GM12878 (cell line): ENCODE results near the gene ZNF814. TPM values are rescaled to one million over a fixed set of nuclear protein-coding genes. Genes with fewer than 3 reads are reported as not detected.

ENCODE experiments used
- ATF3 ChIP-seq: IDR thresholded peaks from 2 replicates; pipeline ENCODE4 v1.6.1; 2011; ENCODE audit warnings: low read depth, mild to moderate bottlenecking, low read length, moderate library complexity, borderline replicate concordance; ENCODE audit errors: extremely low read depth
- BACH1 ChIP-seq: fragments of 450-650 bp; IDR thresholded peaks from 2 replicates; pipeline ENCODE4 v1.6.1; 2017; ENCODE audit warnings: mild to moderate bottlenecking, borderline replicate concordance
- BCL11A ChIP-seq: IDR thresholded peaks from 2 replicates; pipeline ENCODE4 v1.6.1; 2011; ENCODE audit warnings: low read depth, low read length
- BHLHE40 ChIP-seq, 2 experiments: fragments of 450-650 bp in 1 of 2; IDR thresholded peaks; 2 replicates each; pipeline ENCODE4 v1.6.1; 2011 to 2017; ENCODE audit warnings: low read depth in 2 of 2, borderline replicate concordance in 1 of 2, improper control_type of control experiment in 1 of 2, low read length in 1 of 2, mild to moderate bottlenecking in 1 of 2
- CREB1 ChIP-seq: IDR thresholded peaks from 2 replicates; pipeline ENCODE4 v1.6.1; 2012; ENCODE audit warnings: low read depth, mild to moderate bottlenecking, inconsistent platforms
- EGR1 ChIP-seq, 2 experiments: IDR thresholded peaks; 1 replicate in 1 of 2; 2 replicates in 1 of 2; pipeline ENCODE4 v1.6.1; 2011 to 2012; ENCODE audit warnings: low read depth in 2 of 2, low read length in 2 of 2, borderline replicate concordance in 1 of 2, mild to moderate bottlenecking in 1 of 2, moderate library complexity in 1 of 2
- HCFC1 ChIP-seq: fragments of 150-350 bp; IDR thresholded peaks from 2 replicates; pipeline ENCODE4 v1.6.1; 2014; ENCODE audit warnings: low read length
- IKZF2 ChIP-seq, 2 experiments: fragments of 450-650 bp; IDR thresholded peaks; 2 replicates each; pipeline ENCODE4 v1.6.1; 2017; ENCODE audit warnings: mild to moderate bottlenecking in 2 of 2, moderate library complexity in 2 of 2
- JUNB ChIP-seq: IDR thresholded peaks from 2 replicates; pipeline ENCODE4 v1.6.1; 2016; ENCODE audit warnings: antibody characterized with exemption, mild to moderate bottlenecking
- KDM1A ChIP-seq: fragments of 200-600 bp; sonication (generic); IDR thresholded peaks from 2 replicates; pipeline ENCODE4 v1.6.1; 2016; ENCODE audit warnings: borderline replicate concordance
- LARP7 ChIP-seq: fragments of 450-650 bp; IDR thresholded peaks from 2 replicates; pipeline ENCODE4 v1.6.1; 2017; ENCODE audit warnings: mild to moderate bottlenecking
- MAX ChIP-seq: IDR thresholded peaks from 2 replicates; pipeline ENCODE4 v1.6.1; 2012; ENCODE audit warnings: low read depth, low read length, improper control_type of control experiment
- NFYB ChIP-seq: IDR thresholded peaks from 2 replicates; pipeline ENCODE4 v1.6.1; 2011; ENCODE audit warnings: low read depth, mild to moderate bottlenecking, low read length, improper control_type of control experiment, moderate library complexity; ENCODE audit not compliant: insufficient read depth
- POLR2A ChIP-seq: IDR thresholded peaks from 2 replicates; pipeline ENCODE4 v1.6.1; 2011; ENCODE audit warnings: low read depth, mild to moderate bottlenecking, low read length
- PRDM15 ChIP-seq: fragments of 450-650 bp; formaldehyde crosslinking; IDR thresholded peaks from 2 replicates; pipeline ENCODE4 v1.4.0; 2020; ENCODE audit warnings: mild to moderate bottlenecking, moderate library complexity
- USF2 ChIP-seq: IDR thresholded peaks from 2 replicates; pipeline ENCODE4 v1.6.1; 2011; ENCODE audit warnings: low read depth, low read length, improper control_type of control experiment, borderline replicate concordance
- YY1 ChIP-seq: IDR thresholded peaks from 2 replicates; pipeline ENCODE4 v1.6.1; 2011; ENCODE audit warnings: low read depth, mild to moderate bottlenecking, low read length
- ZNF207 ChIP-seq: fragments of 450-650 bp; IDR thresholded peaks from 2 replicates; pipeline ENCODE4 v1.6.1; 2014; ENCODE audit warnings: antibody characterized with exemption, mild to moderate bottlenecking, borderline replicate concordance
- polyA plus RNA-seq, 11 experiments: library from polyadenylated mRNA; depleted of rRNA in 4 of 11; unstranded in 6 of 11; stranded (reverse) in 5 of 11; fragments of >200 nt; fragmentation: Nextera tagmentation in 4 of 11; fragmentation: Illumina TruSeq in 1 of 11; extraction: Ambion mirVana in 4 of 11; extraction: Trizol in 1 of 11; gene quantifications; 1 replicate in 1 of 11; 2 replicates in 10 of 11; pipeline versions ENCODE4 v1.2.1 to v1.2.3, GENCODE V29; 2011 to 2016; ENCODE audit warnings: inconsistent platforms in 2 of 11, missing spikeins in 2 of 11, low read depth in 1 of 11
- total RNA-seq, 4 experiments: library from RNA; depleted of rRNA in 3 of 4; stranded (reverse); fragments of >200 nt in 3 of 4; fragmentation: Illumina TruSeq in 1 of 4; extraction: Trizol in 1 of 4; gene quantifications; 2 replicates each; pipeline versions ENCODE4 v1.2.1 to v1.2.3, GENCODE V29; 2013 to 2021
- TF ChIP-seq, protein P1 (sequence below): fragments of 450-650 bp; formaldehyde crosslinking; IDR thresholded peaks from 2 replicates; pipeline ENCODE4 v1.5.0; 2022; ENCODE audit warnings: mild to moderate bottlenecking, missing genetic modification characterization
- TF ChIP-seq, protein P2 (sequence below): fragments of 450-650 bp; IDR thresholded peaks from 2 replicates; pipeline ENCODE4 v1.6.1; 2017; ENCODE audit warnings: low read depth, mild to moderate bottlenecking, moderate library complexity

The ZNF814 gene
- total and polyA plus RNA-seq, 10 of the 15 experiments (the other 5 are each of a cell fraction or from before 2014, with no cell fraction given), result 10.9 to 31.0 (median 21.6) TPM

GRCh38 chr19:57888560-57889231, at the start of gene ZNF814 (continued):
- TF ChIP-seq CREB1 (peak; percentile 85), ATF3 (peak; percentile 71; the same call in 1 of the 2 replicates), BCL11A (no peak), USF2 (peak; percentile 73), PRDM15 (CRISPR knock-in tag) (no peak), EGR1 (IDR thresholded peaks at IDR 0.05; ENCODE audit: borderline replicate concordance in 1 of 2, low read depth in 2 of 2, low read length in 2 of 2) (no peak), HCFC1 (peak; percentile 85), YY1 (peak; percentile 97), LARP7 (peak; percentile 53; the same call in 1 of the 2 replicates), JUNB (no peak), NFYB (no peak), IKZF2 (IDR thresholded peaks at IDR 0.05) (0 out of 4 replicates have a peak, but pooled peaks of 1 of the 2 experiments have one; percentile 7), ZNF207 (peak; percentile 49; the same call in 1 of the 2 replicates), BHLHE40 (IDR thresholded peaks at IDR 0.05; ENCODE audit: borderline replicate concordance in 1 of 2, low read depth in 2 of 2, low read length in 1 of 2) (peak; percentile 96), MAX (peak; percentile 53), BACH1 (no peak), POLR2A (peak; percentile 89), KDM1A (no peak)
- TF ChIP-seq, protein P1, sequence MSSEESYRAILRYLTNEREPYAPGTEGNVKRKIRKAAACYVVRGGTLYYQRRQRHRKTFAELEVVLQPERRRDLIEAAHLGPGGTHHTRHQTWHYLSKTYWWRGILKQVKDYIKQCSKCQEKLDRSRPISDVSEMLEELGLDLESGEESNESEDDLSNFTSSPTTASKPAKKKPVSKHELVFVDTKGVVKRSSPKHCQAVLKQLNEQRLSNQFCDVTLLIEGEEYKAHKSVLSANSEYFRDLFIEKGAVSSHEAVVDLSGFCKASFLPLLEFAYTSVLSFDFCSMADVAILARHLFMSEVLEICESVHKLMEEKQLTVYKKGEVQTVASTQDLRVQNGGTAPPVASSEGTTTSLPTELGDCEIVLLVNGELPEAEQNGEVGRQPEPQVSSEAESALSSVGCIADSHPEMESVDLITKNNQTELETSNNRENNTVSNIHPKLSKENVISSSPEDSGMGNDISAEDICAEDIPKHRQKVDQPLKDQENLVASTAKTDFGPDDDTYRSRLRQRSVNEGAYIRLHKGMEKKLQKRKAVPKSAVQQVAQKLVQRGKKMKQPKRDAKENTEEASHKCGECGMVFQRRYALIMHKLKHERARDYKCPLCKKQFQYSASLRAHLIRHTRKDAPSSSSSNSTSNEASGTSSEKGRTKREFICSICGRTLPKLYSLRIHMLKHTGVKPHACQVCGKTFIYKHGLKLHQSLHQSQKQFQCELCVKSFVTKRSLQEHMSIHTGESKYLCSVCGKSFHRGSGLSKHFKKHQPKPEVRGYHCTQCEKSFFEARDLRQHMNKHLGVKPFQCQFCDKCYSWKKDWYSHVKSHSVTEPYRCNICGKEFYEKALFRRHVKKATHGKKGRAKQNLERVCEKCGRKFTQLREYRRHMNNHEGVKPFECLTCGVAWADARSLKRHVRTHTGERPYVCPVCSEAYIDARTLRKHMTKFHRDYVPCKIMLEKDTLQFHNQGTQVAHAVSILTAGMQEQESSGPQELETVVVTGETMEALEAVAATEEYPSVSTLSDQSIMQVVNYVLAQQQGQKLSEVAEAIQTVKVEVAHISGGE (CRISPR knock-in tag), result peak; percentile 66
- TF ChIP-seq, protein P2, sequence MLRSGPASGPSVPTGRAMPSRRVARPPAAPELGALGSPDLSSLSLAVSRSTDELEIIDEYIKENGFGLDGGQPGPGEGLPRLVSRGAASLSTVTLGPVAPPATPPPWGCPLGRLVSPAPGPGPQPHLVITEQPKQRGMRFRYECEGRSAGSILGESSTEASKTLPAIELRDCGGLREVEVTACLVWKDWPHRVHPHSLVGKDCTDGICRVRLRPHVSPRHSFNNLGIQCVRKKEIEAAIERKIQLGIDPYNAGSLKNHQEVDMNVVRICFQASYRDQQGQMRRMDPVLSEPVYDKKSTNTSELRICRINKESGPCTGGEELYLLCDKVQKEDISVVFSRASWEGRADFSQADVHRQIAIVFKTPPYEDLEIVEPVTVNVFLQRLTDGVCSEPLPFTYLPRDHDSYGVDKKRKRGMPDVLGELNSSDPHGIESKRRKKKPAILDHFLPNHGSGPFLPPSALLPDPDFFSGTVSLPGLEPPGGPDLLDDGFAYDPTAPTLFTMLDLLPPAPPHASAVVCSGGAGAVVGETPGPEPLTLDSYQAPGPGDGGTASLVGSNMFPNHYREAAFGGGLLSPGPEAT, result peak; percentile 68
